AG04450 (cell line): ENCODE measurements around the gene MAD1L1. TPM values are rescaled to one million over a fixed set of nuclear protein-coding genes. Genes with fewer than 3 reads are reported as not detected.

ENCODE experiments used
- CTCF ChIA-PET: fragments of 300-600, 350-600 bp; formaldehyde crosslinking; extraction: SDS; loops from one replicate; lab custom pipeline; 2022; ENCODE audit warnings: antibody characterized with exemption, inconsistent platforms; lab: Charles Lee
- POLR2A ChIA-PET: fragments of 350-600 bp; formaldehyde crosslinking; extraction: SDS; loops from one replicate; lab custom pipeline; 2021; ENCODE audit warnings: antibody characterized with exemption, inconsistent platforms; lab: Yijun Ruan, JAX
- DNase-seq: peaks from one replicate; pipeline ENCODE4 v3.0.0-alpha.2; 2011; ENCODE audit warnings: low read depth, low spot score
- H3K27ac ChIP-seq: one replicate; pipeline ENCODE4 v1.5.1; 2012; ENCODE audit warnings: low read depth, low read length, control low read depth
- H3K27me3 ChIP-seq: one replicate; pipeline ENCODE4 v1.6.0; 2012; ENCODE audit warnings: low read length; ENCODE audit not compliant: control insufficient read depth, insufficient read depth
- H3K4me3 ChIP-seq: 2 replicates; pipeline ENCODE4 v1.5.1; 2011; ENCODE audit warnings: mild to moderate bottlenecking, low read depth, low read length, control low read depth
- H3K9me3 ChIP-seq: 2 replicates; pipeline ENCODE4 v1.5.1; 2012; ENCODE audit warnings: low read length; ENCODE audit not compliant: control insufficient read depth, insufficient read depth
- polyA plus RNA-seq: library from polyadenylated mRNA; depleted of rRNA; stranded (reverse); fragments of >200 nt; gene quantifications from 2 replicates; pipeline ENCODE4 v1.2.3, GENCODE V29; 2011
- TF ChIP-seq, protein P1 (sequence below): IDR thresholded peaks from 2 replicates; pipeline ENCODE4 v1.5.1; 2011; ENCODE audit warnings: low read depth, low read length, control low read depth, inconsistent platforms

MAD1L1 gene
- polyA plus RNA-seq, 1 experiment, result 11.9 TPM

DNA sequence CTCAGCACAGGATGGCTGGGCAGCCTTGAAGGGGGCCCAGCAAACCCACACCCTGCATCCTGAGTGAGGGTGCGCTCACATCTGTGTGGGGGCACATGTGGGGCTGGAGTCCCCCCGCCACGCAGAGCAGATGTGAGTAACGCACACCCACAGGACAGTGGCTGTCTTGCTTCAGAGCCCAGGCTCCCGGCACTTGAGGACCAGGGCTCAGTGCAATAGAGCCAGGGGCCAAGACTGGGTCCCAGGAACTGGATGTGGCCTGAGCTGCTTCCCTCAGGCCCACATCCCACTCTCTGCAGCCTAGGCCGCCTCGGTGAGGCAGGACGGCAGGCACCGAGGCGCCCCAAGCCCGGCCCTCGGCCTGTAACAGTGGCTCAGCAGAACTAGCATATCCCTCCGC lies 159.9 kb downstream of the MAD1L1 start:
- TF ChIP-seq, protein P1, sequence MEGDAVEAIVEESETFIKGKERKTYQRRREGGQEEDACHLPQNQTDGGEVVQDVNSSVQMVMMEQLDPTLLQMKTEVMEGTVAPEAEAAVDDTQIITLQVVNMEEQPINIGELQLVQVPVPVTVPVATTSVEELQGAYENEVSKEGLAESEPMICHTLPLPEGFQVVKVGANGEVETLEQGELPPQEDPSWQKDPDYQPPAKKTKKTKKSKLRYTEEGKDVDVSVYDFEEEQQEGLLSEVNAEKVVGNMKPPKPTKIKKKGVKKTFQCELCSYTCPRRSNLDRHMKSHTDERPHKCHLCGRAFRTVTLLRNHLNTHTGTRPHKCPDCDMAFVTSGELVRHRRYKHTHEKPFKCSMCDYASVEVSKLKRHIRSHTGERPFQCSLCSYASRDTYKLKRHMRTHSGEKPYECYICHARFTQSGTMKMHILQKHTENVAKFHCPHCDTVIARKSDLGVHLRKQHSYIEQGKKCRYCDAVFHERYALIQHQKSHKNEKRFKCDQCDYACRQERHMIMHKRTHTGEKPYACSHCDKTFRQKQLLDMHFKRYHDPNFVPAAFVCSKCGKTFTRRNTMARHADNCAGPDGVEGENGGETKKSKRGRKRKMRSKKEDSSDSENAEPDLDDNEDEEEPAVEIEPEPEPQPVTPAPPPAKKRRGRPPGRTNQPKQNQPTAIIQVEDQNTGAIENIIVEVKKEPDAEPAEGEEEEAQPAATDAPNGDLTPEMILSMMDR, result no peak
- POLR2A ChIA-PET, result no interaction called here
- Histone ChIP-seq H3K27me3 (no peaks in the 10 kb centered on the region), H3K27ac (no peak overlapping the region), H3K9me3 (peaks cover 7% of the 10 kb centered on the region; the same call in 1 of the 2 replicates), H3K4me3 (no peak overlapping the region)
- DNase-seq, result no peak
- CTCF ChIA-PET, result no interaction called here

DNA sequence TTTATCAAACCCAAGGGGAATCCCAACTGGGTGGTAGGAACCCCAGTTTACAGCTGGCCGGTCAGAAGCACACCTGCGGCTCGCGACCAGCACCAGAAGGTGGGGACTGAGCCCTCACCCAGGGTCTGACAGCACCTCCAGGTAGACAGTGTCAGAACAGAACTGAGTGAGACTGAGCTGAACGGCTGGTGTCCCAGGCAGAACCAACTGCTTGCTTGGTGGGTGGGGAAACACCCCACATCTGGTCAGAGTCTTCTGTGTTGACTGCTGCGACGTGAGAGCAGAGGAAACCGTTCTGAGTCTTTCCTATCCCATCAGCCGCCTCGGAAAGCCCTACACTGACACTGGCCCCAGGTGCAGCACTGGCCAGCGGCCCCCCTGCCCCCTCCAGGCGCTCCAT lies 160.7 kb downstream of the MAD1L1 start:
- ChIA-PET CTCF (no interaction called here), POLR2A (no interaction called here)
- Histone ChIP-seq H3K27ac (no peak overlapping the region), H3K27me3 (no peaks in the 10 kb centered on the region), H3K4me3 (no peak overlapping the region), H3K9me3 (peaks cover 7% of the 10 kb centered on the region; the same call in 1 of the 2 replicates)
- TF ChIP-seq, protein P1, result no peak
- DNase-seq, result no peak

- CTCF ChIA-PET, result no interaction called here
Measured at GRCh38 chr7:2071133-2071832, 161.5 kb downstream of the MAD1L1 start.

DNA sequence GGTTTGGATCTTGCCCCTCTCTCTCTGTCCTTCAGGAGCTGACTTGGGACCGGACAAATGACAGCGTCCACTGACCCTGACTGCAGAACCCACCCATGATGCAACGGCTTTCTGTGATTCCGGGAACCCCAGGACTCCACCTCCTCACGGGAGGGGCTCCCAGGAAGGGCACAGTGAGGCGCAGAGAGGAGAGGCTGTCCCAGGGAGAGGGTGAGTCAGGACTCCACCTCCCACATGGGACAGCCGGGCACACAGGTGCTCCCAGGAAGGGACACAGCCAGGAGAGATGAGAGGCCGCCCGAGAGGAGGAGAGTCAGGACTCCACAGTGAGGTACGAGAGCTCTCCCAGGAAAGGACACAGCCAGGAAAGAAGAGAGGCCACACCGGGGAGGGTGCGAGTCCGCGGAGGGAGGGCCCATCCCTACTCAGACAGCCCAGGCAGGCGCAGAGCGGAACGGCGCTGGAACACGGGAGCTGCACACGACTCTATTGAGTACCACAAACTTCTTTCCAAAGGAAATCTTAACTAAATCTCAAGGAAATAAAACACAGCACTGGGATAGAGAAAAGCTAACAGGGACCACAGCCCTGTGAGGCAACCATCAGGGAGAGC lies 162.5 kb downstream of the MAD1L1 start:
- TF ChIP-seq, protein P1, result no peak
- Histone ChIP-seq H3K4me3 (no peak overlapping the region), H3K27me3 (no peaks in the 10 kb centered on the region), H3K27ac (no peak overlapping the region), H3K9me3 (peaks cover 2% of the 10 kb centered on the region; the same call in 1 of the 2 replicates)
- DNase-seq, result no peak
- ChIA-PET POLR2A (no interaction called here), CTCF (no interaction called here)

More at GRCh38 chr7:2071133-2071832, 161.5 kb downstream of the MAD1L1 start:
- DNase-seq, result no peak
- TF ChIP-seq, protein P1, result no peak
- Histone ChIP-seq H3K4me3 (no peak overlapping the region), H3K27me3 (no peaks in the 10 kb centered on the region), H3K27ac (no peak overlapping the region), H3K9me3 (peaks cover 2% of the 10 kb centered on the region; the same call in 1 of the 2 replicates)
- POLR2A ChIA-PET, result no interaction called here

GRCh38 chr7:2069472-2069860 lies 163.3 kb downstream of the MAD1L1 start:
- no peak overlapping the region for H3K27ac ChIP-seq
- no peaks in the 10 kb centered on the region for H3K27me3 ChIP-seq
- H3K4me3 ChIP-seq, result no peak overlapping the region
- peaks cover 2% of the 10 kb centered on the region; the same call in 1 of the 2 replicates for H3K9me3 ChIP-seq
- TF ChIP-seq, protein P1, result no peak
- POLR2A ChIA-PET, result no interaction called here
- DNase-seq, result no peak
- CTCF ChIA-PET, result interaction anchor here (0.7 kb wide), 1 partner anchor 96 kb away, joined by 3 read pairs; no protein-coding TSS in a partner anchor
